Gastrocnemius medialis (tissue), 4 donors: ENCODE measurements around the gene CD300C.

Experiments
- CTCF ChIP-seq, 5 experiments: fragments of 450-650 bp in 3 of 5; fragments of 200-600 bp in 2 of 5; sonication (generic) in 2 of 5; IDR thresholded peaks in 4 of 5; conservative IDR thresholded peaks in 1 of 5; 1 replicate in 4 of 5; 2 replicates in 1 of 5; pipeline ENCODE4 v1.5.1; 2016 to 2019; ENCODE audit warnings: antibody characterized with exemption in 5 of 5, mild to moderate bottlenecking in 3 of 5, moderate library complexity in 3 of 5
- POLR2A ChIP-seq, 2 donors: fragments of 450-650 bp; IDR thresholded peaks; one replicate each; pipeline ENCODE4 v1.6.1; 2017; ENCODE audit warnings: antibody characterized with exemption in 2 of 2, mild to moderate bottlenecking in 2 of 2, moderate library complexity in 2 of 2

GRCh38 chr17:74526681-74527080 lies 19.2 kb downstream of the CD300C start:
- TF ChIP-seq CTCF (IDR thresholded peaks at IDR 0.05 in 4 of 5, conservative IDR thresholded peaks at IDR 0.05 in 1 of 5) (no peak), POLR2A (IDR thresholded peaks at IDR 0.05) (no peak)
